Glutamatergic neuron (in vitro differentiated cells): ENCODE results near the gene OGA. TPM values are rescaled to one million over a fixed set of nuclear protein-coding genes. Genes with fewer than 3 reads are reported as not detected.
A peak's percentile ranks its signal among the peaks of the same experiment; 100 is the strongest.
"Not testable (repeated sequence)": the region's sequence is repeated elsewhere in the genome, so short reads cannot be mapped to it uniquely, and the experiment has no call there.

Source experiments
- DNase-seq: peaks from one replicate; pipeline ENCODE4 v3.0.0; 2022
- H3K27ac Mint-ChIP-seq: one replicate; pipeline ENCODE4 v1.8.0; 2020; ENCODE audit warnings: mild to moderate bottlenecking, mixed read lengths, inconsistent platforms; ENCODE audit not compliant: unreplicated experiment
- H3K27me3 Mint-ChIP-seq: one replicate; pipeline ENCODE4 v1.8.0; 2020; ENCODE audit warnings: mild to moderate bottlenecking, moderate library complexity, mixed read lengths, inconsistent platforms; ENCODE audit not compliant: unreplicated experiment
- H3K36me3 Mint-ChIP-seq: one replicate; pipeline ENCODE4 v1.8.0; 2020; ENCODE audit warnings: mild to moderate bottlenecking, mixed read lengths, inconsistent platforms; ENCODE audit not compliant: unreplicated experiment
- H3K4me1 Mint-ChIP-seq: one replicate; pipeline ENCODE4 v1.8.0; 2020; ENCODE audit warnings: mild to moderate bottlenecking, low read depth, mixed read lengths, inconsistent platforms; ENCODE audit not compliant: unreplicated experiment
- H3K4me3 Mint-ChIP-seq: one replicate; pipeline ENCODE4 v1.8.0; 2020; ENCODE audit warnings: mild to moderate bottlenecking, mixed read lengths, inconsistent platforms; ENCODE audit not compliant: unreplicated experiment
- H3K9me3 Mint-ChIP-seq: one replicate; pipeline ENCODE4 v1.8.0; 2020; ENCODE audit warnings: mild to moderate bottlenecking, moderate library complexity, mixed read lengths, inconsistent platforms; ENCODE audit not compliant: unreplicated experiment
- CTCF ChIP-seq: fragments of 200-600 bp; sonication (generic); IDR thresholded peaks from one replicate; pipeline ENCODE4 v1.5.0; 2021; ENCODE audit not compliant: partially characterized antibody, unreplicated experiment
- total RNA-seq: library from RNA; stranded (reverse); fragmentation: NEBNext Ultra II Directional; extraction: Animal tissue kit (Norgen Biotek cat#: 25700); gene quantifications from one replicate; pipeline ENCODE4 v1.2.1, GENCODE V29; 2021; ENCODE audit not compliant: unreplicated experiment

The OGA gene
- total RNA-seq, 1 donor from 2014 or later = 277 TPM

DNA sequence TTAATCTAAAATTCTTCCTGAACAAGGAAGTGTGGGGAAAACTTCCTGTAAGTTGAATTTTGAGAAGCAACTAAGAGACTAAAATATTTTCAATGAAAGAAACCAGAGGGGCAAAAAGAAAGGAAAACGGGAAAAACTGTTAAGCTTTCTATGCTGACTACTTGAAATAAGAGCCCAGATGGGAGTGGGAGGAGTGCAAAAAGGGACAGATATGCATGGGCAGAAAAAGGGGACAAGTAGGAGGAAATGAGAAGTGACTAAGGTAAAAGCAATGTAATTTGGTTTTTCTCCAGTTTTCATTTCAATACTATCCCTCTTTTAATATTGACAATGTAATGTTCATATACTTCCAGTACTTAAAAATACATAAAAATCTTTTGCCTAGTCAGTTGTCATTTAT is 11.1 kb downstream of the OGA start:
- Mint-ChIP-seq H3K4me3 (no peak overlapping the region), H3K27me3 (no peaks in the 10 kb centered on the region), H3K27ac (no peak overlapping the region), H3K36me3 (peaks cover 9% of the 10 kb centered on the region), H3K4me1 (peaks cover 3% of the 10 kb centered on the region), H3K9me3 (peaks cover 5% of the 10 kb centered on the region)
- TF ChIP-seq CTCF = no peak
- DNase-seq = no peak

- no peak for DNase-seq
- H3K27ac Mint-ChIP-seq = peak overlapping the region; percentile 23
- H3K4me1 Mint-ChIP-seq = peaks cover 6% of the 10 kb centered on the region
- H3K27me3 Mint-ChIP-seq = no peaks in the 10 kb centered on the region
- peaks cover 7% of the 10 kb centered on the region for H3K9me3 Mint-ChIP-seq
- TF ChIP-seq CTCF = no peak
- H3K4me3 Mint-ChIP-seq = no peak overlapping the region
- H3K36me3 Mint-ChIP-seq = peaks cover 9% of the 10 kb centered on the region
Observed at GRCh38 chr10:101803511-101803910, 14.7 kb downstream of the OGA start.

DNA sequence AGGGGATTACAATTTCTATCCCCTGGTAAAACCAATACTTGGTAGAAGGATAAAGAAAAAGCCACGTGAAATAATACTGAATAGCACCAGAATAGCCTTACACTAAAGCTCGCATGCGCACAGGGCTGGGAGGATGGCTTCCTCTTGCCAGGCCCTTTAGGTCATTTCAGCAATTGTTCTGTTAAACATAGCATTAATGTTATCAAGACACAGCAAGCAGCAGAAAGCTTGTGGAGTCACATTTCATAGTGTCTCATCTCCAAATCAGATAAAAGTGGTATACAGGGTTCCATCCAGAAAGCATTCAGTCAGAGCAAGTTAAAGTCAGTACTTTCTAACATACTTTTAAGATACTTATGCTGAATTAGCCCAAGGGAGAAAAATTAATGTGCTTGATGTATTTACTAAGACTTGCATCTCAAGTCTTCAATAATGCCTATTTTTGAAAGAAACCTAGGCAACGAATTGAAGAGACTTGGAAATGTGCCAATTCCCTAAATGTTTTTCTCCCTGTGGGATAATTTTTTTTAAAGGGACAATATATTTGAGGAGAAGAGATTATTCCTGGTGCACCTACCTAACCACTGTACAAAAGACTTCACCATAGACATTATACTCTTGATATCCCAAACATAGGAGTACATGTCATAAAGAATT is 20.7 kb downstream of the OGA start:
- peaks cover 8% of the 10 kb centered on the region for H3K4me1 Mint-ChIP-seq
- TF ChIP-seq CTCF = no peak
- H3K27me3 Mint-ChIP-seq = peaks cover 4% of the 10 kb centered on the region
- no peak overlapping the region for H3K4me3 Mint-ChIP-seq
- no peak for DNase-seq
- H3K27ac Mint-ChIP-seq = no peak overlapping the region
- peaks cover 4% of the 10 kb centered on the region for H3K9me3 Mint-ChIP-seq
- H3K36me3 Mint-ChIP-seq = no peaks in the 10 kb centered on the region

GRCh38 chr10:101793526-101793925 is 24.7 kb downstream of the OGA start:
- H3K27me3 Mint-ChIP-seq = peaks cover 6% of the 10 kb centered on the region
- peaks cover 2% of the 10 kb centered on the region for H3K4me1 Mint-ChIP-seq
- no peaks in the 10 kb centered on the region for H3K36me3 Mint-ChIP-seq
- TF ChIP-seq CTCF = no peak
- DNase-seq = no peak
- peak overlapping the region; percentile 38 for H3K27ac Mint-ChIP-seq
- no peak overlapping the region for H3K4me3 Mint-ChIP-seq
- H3K9me3 Mint-ChIP-seq = no peaks in the 10 kb centered on the region

DNA sequence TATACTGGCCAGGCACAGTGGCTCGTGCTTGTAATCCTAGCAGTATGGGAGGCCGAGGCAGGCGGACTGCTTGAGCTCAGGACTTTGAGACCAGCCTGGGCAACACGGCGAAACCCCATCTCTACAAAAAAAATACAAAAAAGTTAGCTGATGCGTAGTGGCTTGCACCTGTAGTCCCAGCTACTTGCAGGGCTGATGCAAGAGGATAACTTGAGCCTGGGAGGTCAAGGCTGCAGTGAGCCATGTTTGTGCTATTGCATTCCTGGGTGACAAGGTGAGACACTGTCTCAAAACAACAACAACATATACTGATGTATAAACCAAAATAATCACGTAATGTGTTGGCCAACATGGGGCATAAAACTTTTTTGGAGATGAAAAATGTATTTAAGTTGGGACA is 28.6 kb downstream of the OGA start:
- Mint-ChIP-seq H3K9me3 (no peaks in the 10 kb centered on the region), H3K27ac (no peak overlapping the region), H3K4me3 (no peak overlapping the region), H3K27me3 (peaks cover 6% of the 10 kb centered on the region), H3K4me1 (no peaks in the 10 kb centered on the region), H3K36me3 (no peaks in the 10 kb centered on the region)
- TF ChIP-seq CTCF = no peak
- no peak for DNase-seq

DNA sequence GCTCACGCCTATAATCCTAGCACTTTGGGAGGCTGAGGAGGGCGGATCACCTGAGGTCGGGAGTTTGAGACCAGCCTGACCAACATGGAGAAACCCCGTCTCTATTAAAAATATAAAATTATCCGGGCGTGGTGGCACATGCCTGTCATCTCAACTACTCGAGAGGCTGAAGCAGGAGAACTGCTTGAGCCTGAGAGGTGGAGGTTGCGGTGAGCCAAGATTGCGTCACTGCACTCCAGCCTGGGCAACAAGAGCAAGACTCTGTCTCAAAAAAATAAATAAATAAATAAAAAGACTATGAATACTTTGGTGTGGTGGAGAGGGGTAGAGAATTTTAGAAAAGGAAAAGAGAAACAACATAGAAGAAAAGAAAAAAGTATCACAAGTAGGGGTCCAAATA is 29.0 kb downstream of the OGA start:
- not testable (repeated sequence) for H3K36me3 Mint-ChIP-seq, H3K27me3 Mint-ChIP-seq, H3K9me3 Mint-ChIP-seq, H3K4me1 Mint-ChIP-seq, H3K4me3 Mint-ChIP-seq, H3K27ac Mint-ChIP-seq, DNase-seq
